GM10266 (cell line): ENCODE measurements around the gene SRPRA.

ENCODE experiments used
- DNase-seq: peaks from one replicate; pipeline ENCODE4 v3.0.0; 2012; ENCODE audit errors: extremely low spot score
- CTCF ChIP-seq: IDR thresholded peaks from 2 replicates; pipeline ENCODE4 v1.5.1; 2012; ENCODE audit warnings: mild to moderate bottlenecking, low read depth; ENCODE audit not compliant: control insufficient read depth, insufficient read depth; ENCODE audit errors: missing control alignments

The SRPRA gene

GRCh38 chr11:126303623-126304456, 35.1 kb upstream of the SRPRA start, which contains the start of gene DCPS:
DCPS (plus strand) TSS chr11:126304060; CDS start chr11:126304081, 21 bp downstream.
- TF ChIP-seq CTCF = no peak
- peak; percentile 87 for DNase-seq

- no peak for DNase-seq
- TF ChIP-seq CTCF = no peak
These were observed 28.3 kb upstream of the SRPRA start for GRCh38 chr11:126297004-126297403.

GRCh38 chr11:126293726-126294125, 25.0 kb upstream of the SRPRA start:
- no peak for DNase-seq
- TF ChIP-seq CTCF = no peak

GRCh38 chr11:126290887-126291286, 22.2 kb upstream of the SRPRA start:
- no peak for DNase-seq
- TF ChIP-seq CTCF = no peak

GRCh38 chr11:126288237-126288636, 19.5 kb upstream of the SRPRA start:
- no peak for TF ChIP-seq CTCF
- DNase-seq = no peak

- peak; percentile 75 for DNase-seq
- no peak for TF ChIP-seq CTCF
These were observed 16.1 kb upstream of the SRPRA start for GRCh38 chr11:126284829-126285228.

GRCh38 chr11:126282736-126283591, 14.3 kb upstream of the SRPRA start, which contains the start of gene TIRAP:
TIRAP (plus strand) TSS chr11:126283093; CDS start chr11:126290895, 7,802 bp downstream.
- TF ChIP-seq CTCF = no peak
- peak; percentile 72 for DNase-seq
